Osteoblast (primary cell): ENCODE data around the gene ARMH1. TPM values are rescaled to one million over a fixed set of nuclear protein-coding genes. Genes with fewer than 3 reads are reported as not detected.
A peak's percentile ranks its signal among the peaks of the same experiment; 100 is the strongest.

Experiments used
- DNase-seq: peaks from one replicate; pipeline ENCODE4 v3.0.0; 2011; ENCODE audit warnings: low spot score, mixed read lengths; ENCODE audit not compliant: insufficient read length; ENCODE audit errors: missing footprints
- H2AFZ ChIP-seq: 2 replicates; pipeline ENCODE4 v1.6.0; 2011; ENCODE audit warnings: mild to moderate bottlenecking, low read length
- H3K27ac ChIP-seq: 2 replicates; pipeline ENCODE4 v1.5.1; 2011; ENCODE audit warnings: mild to moderate bottlenecking, low read depth, low read length, moderate library complexity
- H3K27me3 ChIP-seq: 2 replicates; pipeline ENCODE4 v1.6.0; 2012; ENCODE audit warnings: mild to moderate bottlenecking, control low read depth, inconsistent platforms, low read length, moderate library complexity; ENCODE audit not compliant: insufficient read depth
- H3K36me3 ChIP-seq: 2 replicates; pipeline ENCODE4 v1.5.1; 2011; ENCODE audit warnings: mild to moderate bottlenecking, low read length, control low read depth, moderate library complexity; ENCODE audit not compliant: insufficient read depth
- H3K4me1 ChIP-seq: 2 replicates; pipeline ENCODE4 v1.5.1; 2011; ENCODE audit warnings: mild to moderate bottlenecking, low read length, control low read depth, moderate library complexity; ENCODE audit not compliant: insufficient read depth
- H3K4me2 ChIP-seq: 2 replicates; pipeline ENCODE4 v1.6.0; 2011; ENCODE audit warnings: mild to moderate bottlenecking, low read length; ENCODE audit not compliant: insufficient read depth
- H3K4me3 ChIP-seq: fragments of 200-600 bp; sonication (generic); 3 replicates; pipeline ENCODE4 v1.5.1; 2012; ENCODE audit warnings: mild to moderate bottlenecking, low read length, inconsistent platforms; ENCODE audit not compliant: insufficient read depth
- H3K79me2 ChIP-seq: 2 replicates; pipeline ENCODE4 v1.6.0; 2012; ENCODE audit warnings: mild to moderate bottlenecking, low read length, control low read depth, inconsistent platforms; ENCODE audit not compliant: insufficient read depth
- H3K9me3 ChIP-seq: 2 replicates; pipeline ENCODE4 v1.5.1; 2011; ENCODE audit warnings: low read depth, low read length, control low read depth
- H4K20me1 ChIP-seq: 2 replicates; pipeline ENCODE4 v1.6.0; 2012; ENCODE audit warnings: mild to moderate bottlenecking, low read length, control low read depth; ENCODE audit not compliant: insufficient read depth
- total RNA-seq: library from RNA; depleted of rRNA; stranded (reverse); fragments of >200 nt; gene quantifications from 2 replicates; pipeline ENCODE4 v1.2.3, GENCODE V29; 2012
- TF ChIP-seq, protein P1 (sequence below): IDR thresholded peaks from 2 replicates; pipeline ENCODE4 v1.5.1; 2011; ENCODE audit warnings: mild to moderate bottlenecking, low read depth, low read length, moderate library complexity; ENCODE audit errors: extremely low read depth

Gene ARMH1
- total RNA-seq, 1 donor = 4.3 TPM

DNA sequence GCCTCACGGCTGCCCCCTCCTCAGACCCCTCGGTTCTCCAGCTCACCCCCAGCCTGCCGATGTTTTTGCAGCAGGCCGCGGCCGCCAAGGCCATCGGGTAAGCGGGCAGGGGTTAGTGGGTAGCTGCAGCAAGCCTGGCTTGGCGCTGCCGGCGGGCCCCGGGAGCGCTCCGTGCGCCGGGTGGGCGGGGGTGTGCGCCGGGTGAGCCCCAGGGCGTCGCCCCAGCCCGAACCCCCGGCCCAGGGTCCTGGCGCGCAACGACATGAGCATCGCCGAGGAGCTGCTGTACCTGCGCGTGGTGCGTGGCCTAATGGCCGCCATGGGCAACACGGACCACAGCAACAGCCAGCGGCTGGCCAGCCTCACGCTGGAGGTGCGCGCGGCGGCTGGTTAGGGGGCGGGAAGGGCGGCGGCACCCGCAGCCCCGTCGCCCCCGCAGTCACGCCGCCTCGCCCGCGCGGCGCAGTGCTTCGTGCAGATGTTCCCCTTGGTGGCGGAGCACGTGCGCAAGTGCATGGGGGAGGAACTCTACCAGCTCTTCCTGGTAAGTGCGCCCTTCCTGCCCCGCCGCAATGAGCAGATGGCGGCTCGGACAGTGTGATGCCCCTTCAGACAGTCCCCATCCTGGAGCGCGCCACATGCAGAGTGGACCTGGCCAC, 49.9 kb downstream of the ARMH1 start:
- TF ChIP-seq, protein P1, sequence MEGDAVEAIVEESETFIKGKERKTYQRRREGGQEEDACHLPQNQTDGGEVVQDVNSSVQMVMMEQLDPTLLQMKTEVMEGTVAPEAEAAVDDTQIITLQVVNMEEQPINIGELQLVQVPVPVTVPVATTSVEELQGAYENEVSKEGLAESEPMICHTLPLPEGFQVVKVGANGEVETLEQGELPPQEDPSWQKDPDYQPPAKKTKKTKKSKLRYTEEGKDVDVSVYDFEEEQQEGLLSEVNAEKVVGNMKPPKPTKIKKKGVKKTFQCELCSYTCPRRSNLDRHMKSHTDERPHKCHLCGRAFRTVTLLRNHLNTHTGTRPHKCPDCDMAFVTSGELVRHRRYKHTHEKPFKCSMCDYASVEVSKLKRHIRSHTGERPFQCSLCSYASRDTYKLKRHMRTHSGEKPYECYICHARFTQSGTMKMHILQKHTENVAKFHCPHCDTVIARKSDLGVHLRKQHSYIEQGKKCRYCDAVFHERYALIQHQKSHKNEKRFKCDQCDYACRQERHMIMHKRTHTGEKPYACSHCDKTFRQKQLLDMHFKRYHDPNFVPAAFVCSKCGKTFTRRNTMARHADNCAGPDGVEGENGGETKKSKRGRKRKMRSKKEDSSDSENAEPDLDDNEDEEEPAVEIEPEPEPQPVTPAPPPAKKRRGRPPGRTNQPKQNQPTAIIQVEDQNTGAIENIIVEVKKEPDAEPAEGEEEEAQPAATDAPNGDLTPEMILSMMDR = no peak
- DNase-seq = no peak
- no peak overlapping the region for H3K4me3 ChIP-seq
- H3K27ac ChIP-seq = no peak overlapping the region
- no peaks in the 10 kb centered on the region for H4K20me1 ChIP-seq
- H2AFZ ChIP-seq = no peak overlapping the region
- no peaks in the 10 kb centered on the region for H3K36me3 ChIP-seq
- no peak overlapping the region for H3K4me2 ChIP-seq
- H3K27me3 ChIP-seq = no peaks in the 10 kb centered on the region
- H3K9me3 ChIP-seq = no peaks in the 10 kb centered on the region
- H3K79me2 ChIP-seq = no peaks in the 10 kb centered on the region
- peaks cover 9% of the 10 kb centered on the region for H3K4me1 ChIP-seq

GRCh38 chr1:44724955-44725698, 50.6 kb downstream of the ARMH1 start:
- H2AFZ ChIP-seq = no peak overlapping the region
- peaks cover 11% of the 10 kb centered on the region for H3K4me1 ChIP-seq
- DNase-seq = peak; percentile 63
- H3K27ac ChIP-seq = no peak overlapping the region
- no peak overlapping the region for H3K4me3 ChIP-seq
- no peak overlapping the region for H3K4me2 ChIP-seq
- TF ChIP-seq, protein P1 = no peak
- H3K27me3 ChIP-seq = no peaks in the 10 kb centered on the region
- H3K36me3 ChIP-seq = no peaks in the 10 kb centered on the region
- no peaks in the 10 kb centered on the region for H3K79me2 ChIP-seq
- no peaks in the 10 kb centered on the region for H3K9me3 ChIP-seq
- no peaks in the 10 kb centered on the region for H4K20me1 ChIP-seq

- peaks cover 31% of the 10 kb centered on the region for H3K4me1 ChIP-seq
- peak within 1 kb of the TSS; percentile 99 for H3K27ac ChIP-seq
- no peaks in the 10 kb centered on the region for H3K79me2 ChIP-seq
- no peaks in the 10 kb centered on the region for H4K20me1 ChIP-seq
- no peaks in the 10 kb centered on the region for H3K9me3 ChIP-seq
- H3K4me3 ChIP-seq = peak within 1 kb of the TSS; percentile 53
- DNase-seq = peak; percentile 94
- no peaks in the 10 kb centered on the region for H3K36me3 ChIP-seq
- TF ChIP-seq, protein P1 = peak; percentile 91
- peak within 1 kb of the TSS; percentile 72 for H3K4me2 ChIP-seq
- no peaks in the 10 kb centered on the region for H3K27me3 ChIP-seq
- H2AFZ ChIP-seq = peak within 1 kb of the TSS; percentile 81
These were observed 56.4 kb downstream of the ARMH1 start, which contains the start of gene RNU5D-1 for GRCh38 chr1:44730741-44731512. Gene RNU5D-1 (minus strand): TSS chr1:44731170.

DNA sequence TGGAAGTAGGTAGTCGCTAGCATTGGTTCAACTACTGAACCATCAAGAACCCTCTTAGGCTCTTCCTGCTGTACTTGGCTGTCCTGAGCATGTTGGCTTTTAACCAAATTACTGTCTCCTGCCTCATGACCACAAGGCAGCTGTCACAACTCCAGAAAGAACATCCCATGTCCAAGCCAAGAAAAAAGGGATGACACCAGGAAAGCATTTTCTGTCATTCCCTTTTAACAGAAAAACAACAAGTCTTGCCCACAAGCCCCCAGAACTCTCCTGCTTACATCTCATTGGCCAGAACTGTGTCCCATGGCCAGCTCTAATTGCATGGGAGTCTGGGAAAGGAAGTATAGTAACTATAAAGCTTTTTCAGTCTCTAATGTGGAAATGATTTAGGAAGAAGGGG, 58.9 kb downstream of the ARMH1 start:
- DNase-seq = peak; percentile 88
- Histone ChIP-seq H3K27me3 (no peaks in the 10 kb centered on the region), H2AFZ (no peak overlapping the region), H3K79me2 (no peaks in the 10 kb centered on the region), H3K27ac (no peak overlapping the region), H3K4me3 (no peak overlapping the region), H4K20me1 (no peaks in the 10 kb centered on the region), H3K4me2 (peak overlapping the region; percentile 9), H3K4me1 (peaks cover 26% of the 10 kb centered on the region), H3K36me3 (no peaks in the 10 kb centered on the region), H3K9me3 (no peaks in the 10 kb centered on the region)
- TF ChIP-seq, protein P1 = no peak
